ENCODE results near the gene RAB11FIP3.
A peak's percentile ranks its signal among the peaks of the same experiment; 100 is the strongest.
"Not testable (repeated sequence)": the region's sequence is repeated elsewhere in the genome, so short reads cannot be mapped to it uniquely, and the experiment has no call there.

Gene RAB11FIP3

GRCh38 chr16:392450-393030 lies 32.9 kb upstream of the RAB11FIP3 start:
- no peak for DNase-seq

GRCh38 chr16:396199-396598 lies 29.2 kb upstream of the RAB11FIP3 start:
- DNase-seq: no peak

- no peak for DNase-seq
Observed at GRCh38 chr16:396605-397004, 28.8 kb upstream of the RAB11FIP3 start.

- peak; percentile 46 for DNase-seq
Observed at GRCh38 chr16:397135-397661, 28.3 kb upstream of the RAB11FIP3 start, which contains the start of gene NME4. Gene NME4 (plus strand): TSS chr16:397199. CDS start chr16:397223, 24 bp downstream.

GRCh38 chr16:397736-398332 lies 27.6 kb upstream of the RAB11FIP3 start:
- peak; percentile 51 for DNase-seq

GRCh38 chr16:398561-399339 lies 26.7 kb upstream of the RAB11FIP3 start:
- no peak for DNase-seq

GRCh38 chr16:399340-400019 lies 26.0 kb upstream of the RAB11FIP3 start:
- DNase-seq: no peak

- DNase-seq: no peak
Observed at GRCh38 chr16:400061-400591, 25.3 kb upstream of the RAB11FIP3 start.

GRCh38 chr16:401468-402348 lies 23.7 kb upstream of the RAB11FIP3 start, which contains the start of gene DECR2:
Gene DECR2 (plus strand): TSS chr16:401885. CDS start chr16:401964, 79 bp downstream.
- peak; percentile 99 for DNase-seq

- DNase-seq: no peak
Observed at GRCh38 chr16:404971-405486, 20.4 kb upstream of the RAB11FIP3 start.

- no peak for DNase-seq
Observed at GRCh38 chr16:405548-406506, 19.6 kb upstream of the RAB11FIP3 start.

- no peak for DNase-seq
Observed at GRCh38 chr16:407253-407652, 18.2 kb upstream of the RAB11FIP3 start.

GRCh38 chr16:410516-411178 lies 14.8 kb upstream of the RAB11FIP3 start:
- DNase-seq: no peak

GRCh38 chr16:411576-412265 lies 13.7 kb upstream of the RAB11FIP3 start:
- DNase-seq: no peak

- DNase-seq: no peak
Observed at GRCh38 chr16:414395-415169, 10.9 kb upstream of the RAB11FIP3 start.

- DNase-seq: not testable (repeated sequence)
Observed at GRCh38 chr16:415170-415498, 10.3 kb upstream of the RAB11FIP3 start.

GRCh38 chr16:422179-422578 lies 3.3 kb upstream of the RAB11FIP3 start:
- not testable (repeated sequence) for DNase-seq

GRCh38 chr16:424033-424622 lies 1.3 kb upstream of the RAB11FIP3 start:
- no peak for DNase-seq

Data from stimulated activated CD4-positive, alpha-beta T cell treated with anti-CD3 and anti-CD28 coated beads, Interleukin-15, amount 100 ng/mL, for 24 hours (primary cell).